Measurements from ENCODE around the gene HVCN1.
"Not testable (repeated sequence)": the region's sequence is repeated elsewhere in the genome, so short reads cannot be mapped to it uniquely, and the experiment has no call there.

HVCN1 gene

GRCh38 chr12:110688446-110689280 is at the start of gene HVCN1:
Gene HVCN1 (minus strand): TSS chr12:110689115. CDS start chr12:110683245, 5,870 bp downstream.
- DNase-seq (ENCODE audit: low spot score), result no peak

GRCh38 chr12:110737532-110737931 is 48.6 kb upstream of the HVCN1 start:
- no peak for DNase-seq (ENCODE audit: low spot score)

GRCh38 chr12:110737016-110737415 is 48.1 kb upstream of the HVCN1 start:
- DNase-seq (ENCODE audit: low spot score), result not testable (repeated sequence)

GRCh38 chr12:110733900-110734299 is 45.0 kb upstream of the HVCN1 start:
- no peak for DNase-seq (ENCODE audit: low spot score)

- no peak for DNase-seq (ENCODE audit: low spot score)
Observed at GRCh38 chr12:110733089-110733715, 44.3 kb upstream of the HVCN1 start.

- DNase-seq (ENCODE audit: low spot score), result no peak
Observed at GRCh38 chr12:110732572-110732971, 43.7 kb upstream of the HVCN1 start.

- no peak for DNase-seq (ENCODE audit: low spot score)
Observed at GRCh38 chr12:110731479-110731878, 42.6 kb upstream of the HVCN1 start.

- no peak for DNase-seq (ENCODE audit: low spot score)
Observed at GRCh38 chr12:110728628-110729027, 39.7 kb upstream of the HVCN1 start.

GRCh38 chr12:110726708-110727369 is 37.9 kb upstream of the HVCN1 start:
- DNase-seq (ENCODE audit: low spot score), result no peak

GRCh38 chr12:110726028-110726427 is 37.1 kb upstream of the HVCN1 start:
- no peak for DNase-seq (ENCODE audit: low spot score)

GRCh38 chr12:110725267-110725666 is 36.4 kb upstream of the HVCN1 start:
- no peak for DNase-seq (ENCODE audit: low spot score)

GRCh38 chr12:110722892-110723291 is 34.0 kb upstream of the HVCN1 start:
- not testable (repeated sequence) for DNase-seq (ENCODE audit: low spot score)

- no peak for DNase-seq (ENCODE audit: low spot score)
Observed at GRCh38 chr12:110721570-110721969, 32.7 kb upstream of the HVCN1 start.

- DNase-seq (ENCODE audit: low spot score), result no peak
Observed at GRCh38 chr12:110720516-110720915, 31.6 kb upstream of the HVCN1 start.

- no peak for DNase-seq (ENCODE audit: low spot score)
Observed at GRCh38 chr12:110718222-110718908, 29.4 kb upstream of the HVCN1 start.

- no peak for DNase-seq (ENCODE audit: low spot score)
Observed at GRCh38 chr12:110717037-110717436, 28.1 kb upstream of the HVCN1 start.

GRCh38 chr12:110708917-110709316 is 20.0 kb upstream of the HVCN1 start:
- DNase-seq (ENCODE audit: low spot score), result no peak

GRCh38 chr12:110705309-110705708 is 16.4 kb upstream of the HVCN1 start:
- DNase-seq (ENCODE audit: low spot score), result no peak

- DNase-seq (ENCODE audit: low spot score), result no peak
Observed at GRCh38 chr12:110704750-110705149, 15.8 kb upstream of the HVCN1 start.

GRCh38 chr12:110704231-110704630 is 15.3 kb upstream of the HVCN1 start:
- DNase-seq (ENCODE audit: low spot score), result no peak

GRCh38 chr12:110702081-110702480 is 13.2 kb upstream of the HVCN1 start:
- DNase-seq (ENCODE audit: low spot score), result no peak

Measured in HuH-7.5 (cell line).